GM21576 (cell line): ENCODE results near the gene PDE1C.

Source experiments
- ATAC-seq: cut with Tn5 transposase; IDR thresholded peaks from one replicate; pipeline ENCODE4 v1.9.1; 2021; ENCODE audit warnings: mild to moderate bottlenecking, moderate library complexity; ENCODE audit not compliant: unreplicated experiment

The PDE1C gene

DNA sequence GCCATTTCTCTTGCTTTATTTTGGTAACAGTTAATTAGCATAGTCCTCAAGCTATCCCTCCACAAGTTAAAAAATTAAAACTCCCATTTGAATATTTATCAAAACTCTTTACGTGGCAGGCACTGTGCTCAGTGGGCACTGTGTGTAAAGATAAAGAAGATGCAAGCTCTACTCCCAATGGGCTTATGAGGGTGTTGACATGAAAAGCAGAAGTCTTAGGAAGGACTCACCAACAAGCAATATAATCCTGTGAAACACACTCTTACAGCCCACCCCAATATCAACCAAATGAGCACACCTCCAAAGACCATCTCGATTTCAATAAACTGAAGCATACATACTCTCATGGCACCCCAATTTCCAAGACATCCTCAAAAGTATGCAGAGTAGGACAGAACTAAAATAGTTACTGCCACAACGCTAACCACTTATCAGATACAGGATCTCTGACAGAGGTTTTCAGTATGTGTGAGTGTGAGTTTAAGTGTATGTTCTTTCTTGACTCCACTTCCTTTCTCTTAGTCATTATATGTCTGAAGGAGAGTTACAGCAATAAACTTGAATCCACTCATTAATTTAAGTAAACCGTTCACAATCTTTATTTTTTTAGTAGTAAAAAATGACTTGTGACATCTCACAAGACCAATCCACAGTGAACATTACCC, 120.0 kb downstream of the PDE1C start:
- no peak for ATAC-seq

DNA sequence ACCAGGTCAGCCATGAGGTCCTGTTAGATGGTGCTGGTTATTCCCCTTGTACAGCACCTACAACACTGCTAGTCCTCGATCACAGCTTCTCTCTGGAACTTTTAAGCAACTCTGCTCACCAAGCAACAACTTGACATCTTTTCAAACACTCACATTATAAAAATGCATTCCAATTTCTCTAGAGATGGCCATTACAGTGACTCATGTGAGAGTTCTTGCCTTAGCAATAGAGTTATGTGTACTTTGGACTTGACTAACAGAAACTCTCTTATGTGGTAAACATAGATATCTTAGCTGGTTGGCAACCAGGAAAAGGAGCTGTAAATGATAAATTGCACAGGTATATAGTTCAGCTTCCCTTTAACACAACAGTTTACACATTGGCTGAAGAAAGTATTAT, 122.2 kb downstream of the PDE1C start:
- no peak for ATAC-seq

DNA sequence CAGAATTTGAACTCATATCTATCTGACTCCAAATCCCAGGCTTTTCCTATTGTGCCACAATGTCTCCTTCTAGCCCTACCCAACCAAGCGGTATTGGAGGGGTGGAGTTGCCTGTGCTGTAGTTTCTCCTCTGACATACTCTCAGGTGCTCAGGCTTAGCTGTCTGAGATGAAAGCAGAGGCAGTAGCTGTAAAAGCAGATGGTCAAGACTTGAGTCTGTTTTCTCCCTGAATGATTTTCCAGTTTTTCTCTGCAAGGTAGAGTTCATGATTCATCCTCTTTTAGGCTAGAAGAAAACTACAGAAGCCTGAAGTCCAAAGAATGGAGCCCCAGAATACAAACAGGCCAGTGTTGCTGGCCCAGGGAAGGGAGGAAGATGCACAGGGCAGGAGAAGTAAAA, 130.0 kb downstream of the PDE1C start:
- no peak for ATAC-seq

DNA sequence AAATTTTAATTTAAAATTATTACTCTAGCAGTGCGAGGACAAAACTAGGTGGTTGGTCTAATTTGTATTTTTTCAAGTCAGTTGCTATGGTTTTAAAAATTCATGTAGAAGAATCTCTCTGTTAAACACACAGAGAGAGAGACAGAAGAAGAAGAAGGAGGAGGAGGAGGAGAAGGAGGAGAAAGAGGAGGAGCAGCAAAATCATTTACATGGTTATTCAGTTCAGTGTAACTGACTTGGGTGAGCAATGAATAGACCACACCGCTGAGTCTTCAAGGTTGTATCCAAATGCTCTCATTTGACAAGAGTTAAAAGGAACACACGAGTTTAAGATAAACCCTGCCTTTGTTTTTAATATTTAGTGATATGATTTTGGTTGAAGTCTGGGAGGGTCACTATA, 131.1 kb downstream of the PDE1C start:
- ATAC-seq, result no peak

DNA sequence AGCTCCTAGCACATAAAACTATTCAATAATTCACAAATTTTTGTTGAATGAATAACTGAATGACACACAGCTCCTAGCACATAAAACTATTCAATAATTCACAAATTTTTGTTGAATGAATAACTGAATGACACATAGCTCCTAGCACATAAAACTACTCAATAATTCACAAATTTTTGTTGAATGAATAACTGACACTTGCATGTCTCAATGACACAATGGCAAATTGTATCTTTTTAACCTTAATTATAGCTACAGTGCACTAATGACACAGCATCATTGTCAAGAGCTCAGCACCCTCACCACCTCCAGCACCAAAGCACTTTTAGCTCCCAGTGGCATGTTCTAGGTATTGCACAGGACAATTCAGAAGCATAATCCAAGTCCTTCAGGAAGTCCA, 131.6 kb downstream of the PDE1C start:
- ATAC-seq, result no peak

DNA sequence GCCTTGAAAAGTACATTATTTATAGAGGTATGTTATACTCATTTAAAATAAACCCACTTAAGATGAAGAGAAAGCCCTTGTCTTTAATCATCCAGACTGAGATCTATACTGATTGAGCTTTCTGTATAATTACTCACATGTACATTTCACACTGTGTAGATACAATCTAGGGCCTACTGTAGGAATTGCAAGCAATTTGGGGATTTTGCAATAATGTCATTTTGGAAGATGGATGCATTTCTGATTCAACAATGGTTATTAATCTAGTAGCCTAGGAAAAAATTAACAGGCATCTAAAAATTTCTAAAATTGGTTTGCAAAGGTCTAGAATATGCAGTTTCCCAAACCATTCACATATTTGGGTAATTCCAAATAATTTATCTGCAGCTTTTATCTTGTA, 132.2 kb downstream of the PDE1C start:
- no peak for ATAC-seq

DNA sequence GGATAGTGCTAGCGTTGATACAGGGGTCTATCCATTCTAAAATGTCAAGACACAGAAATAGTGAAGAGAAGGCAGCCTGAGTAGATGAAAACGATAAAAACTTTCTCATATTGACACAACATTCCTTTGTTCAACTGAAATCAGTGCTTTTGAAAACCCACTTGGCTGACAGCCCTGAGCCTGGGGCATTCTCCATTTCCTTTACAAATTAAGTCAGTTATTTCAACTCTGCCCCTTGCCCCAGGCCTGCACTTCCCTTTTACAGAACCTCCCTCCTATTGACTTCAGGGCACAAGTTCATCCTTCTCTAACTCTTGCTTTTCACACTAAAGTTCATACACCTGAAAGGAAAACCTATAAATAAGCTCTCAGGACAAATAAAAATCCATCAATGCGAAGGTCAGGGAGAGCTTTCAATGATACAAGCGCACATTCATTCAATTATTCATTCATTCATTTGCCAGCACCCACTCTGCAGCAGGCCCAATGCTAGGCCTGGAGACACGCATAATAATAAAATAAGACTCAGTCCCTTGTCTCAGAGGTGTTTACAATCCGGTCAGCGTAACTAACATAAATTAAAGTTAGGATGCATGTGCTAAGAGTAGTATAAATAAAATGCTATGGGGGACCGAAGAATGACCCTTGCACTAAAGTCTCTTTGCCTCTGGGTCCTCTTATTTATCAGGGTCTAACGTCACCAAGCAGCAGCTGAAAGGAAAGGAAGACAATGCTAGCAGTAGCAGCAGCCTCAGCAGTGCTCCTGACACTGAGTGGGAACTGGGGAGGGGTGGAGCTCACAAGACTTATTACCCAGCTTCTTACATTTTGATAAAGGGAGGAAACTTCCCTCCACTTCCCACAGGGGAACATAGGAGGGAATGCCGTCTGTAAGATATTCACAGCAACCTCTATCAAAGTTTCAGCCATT, 134.8 kb downstream of the PDE1C start:
- no peak for ATAC-seq

DNA sequence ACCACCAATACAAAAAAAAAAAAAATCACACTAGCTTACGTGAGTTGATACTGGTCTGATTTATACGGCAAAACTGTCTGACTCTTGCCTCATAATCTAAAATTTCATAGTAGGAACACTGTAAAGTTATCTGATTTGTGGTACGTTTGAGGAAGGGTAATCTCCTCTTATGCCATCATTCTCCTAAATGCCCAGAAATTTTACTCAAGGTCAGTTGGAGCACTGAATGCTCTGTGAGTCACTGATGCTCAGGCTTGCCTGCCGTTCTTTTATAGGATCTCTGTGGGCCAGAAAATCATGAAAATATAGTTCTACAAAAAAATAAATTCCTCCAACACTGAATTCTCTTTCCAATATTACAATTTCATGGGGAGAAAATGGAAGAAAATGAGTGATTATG, 135.7 kb downstream of the PDE1C start:
- no peak for ATAC-seq

DNA sequence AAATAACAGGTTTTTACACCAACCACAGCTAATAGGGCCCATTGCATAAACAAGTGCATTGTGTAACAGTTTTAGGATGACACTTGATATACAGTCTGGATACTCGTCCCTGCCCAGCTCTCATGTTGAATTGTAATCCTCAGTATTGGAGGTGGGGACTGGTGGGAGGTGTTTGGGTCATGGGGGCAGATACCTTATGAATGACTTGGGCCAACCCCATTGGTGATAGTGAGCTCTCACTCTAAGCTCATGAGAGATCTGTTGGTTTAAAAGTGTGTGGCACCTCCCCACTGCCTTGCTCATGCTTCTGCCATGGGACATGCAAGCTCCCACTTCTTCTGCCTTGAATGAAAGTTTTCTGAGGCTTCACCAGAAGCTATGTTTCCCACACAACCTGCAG, 136.7 kb downstream of the PDE1C start:
- no peak for ATAC-seq

DNA sequence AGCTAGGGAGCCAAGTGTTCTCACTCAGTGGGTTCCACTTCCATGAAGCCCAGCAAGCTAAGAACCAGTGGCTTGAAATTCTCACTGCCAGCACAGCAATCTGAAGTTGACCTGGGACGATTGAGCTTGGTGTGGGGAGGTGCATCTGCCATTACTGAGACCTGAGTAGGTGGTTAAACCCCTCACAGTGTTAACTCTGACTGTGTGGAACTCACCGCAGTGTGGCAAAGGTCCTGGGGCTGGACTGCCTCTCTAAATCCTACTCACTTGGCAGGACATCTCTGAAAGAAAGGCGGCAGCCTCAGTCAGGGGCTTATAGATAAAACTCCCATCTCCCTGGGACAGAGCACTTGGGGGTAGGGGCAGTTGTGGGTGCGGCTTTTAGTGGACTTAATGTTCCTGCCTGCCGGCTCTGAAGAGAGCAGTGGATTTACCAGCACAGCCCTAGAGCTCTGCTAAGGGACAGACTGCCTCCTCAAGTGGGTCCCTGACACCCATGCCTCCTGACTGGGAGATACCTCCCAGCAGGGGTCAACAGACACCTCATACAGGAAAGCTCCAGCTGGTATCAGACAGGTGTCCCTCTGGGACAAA, 143.1 kb downstream of the PDE1C start:
- ATAC-seq, result no peak

DNA sequence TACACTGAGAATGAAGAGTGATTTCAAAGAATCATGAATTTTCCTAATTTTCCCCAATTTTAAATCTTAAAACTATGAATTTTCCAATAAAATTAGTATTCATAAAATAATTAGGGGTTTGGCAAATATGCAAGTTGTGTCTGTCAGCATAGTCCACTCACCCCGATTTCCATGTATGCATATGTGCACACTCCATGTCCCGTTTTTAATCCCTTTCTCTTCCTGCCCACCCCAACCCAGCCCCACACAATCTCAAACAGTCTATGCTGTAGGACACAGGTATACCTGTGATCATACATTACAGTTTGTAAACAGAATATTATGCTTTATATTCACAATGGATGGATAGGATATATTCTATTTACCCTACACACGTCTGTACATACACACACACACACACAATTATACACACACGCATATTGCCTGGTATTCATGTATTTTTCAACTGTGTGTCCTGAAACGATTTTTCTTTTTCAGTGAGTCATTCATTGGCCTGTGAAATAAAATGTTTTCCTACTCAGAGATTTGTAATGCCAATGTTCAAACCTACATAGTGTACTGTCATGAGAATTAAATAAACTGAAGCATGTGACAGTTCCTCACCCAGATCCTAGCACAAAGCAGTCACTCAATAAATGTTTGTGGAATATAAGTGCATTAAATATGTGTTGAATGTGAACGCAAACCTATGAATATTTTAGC, 144.3 kb downstream of the PDE1C start:
- ATAC-seq, result no peak

DNA sequence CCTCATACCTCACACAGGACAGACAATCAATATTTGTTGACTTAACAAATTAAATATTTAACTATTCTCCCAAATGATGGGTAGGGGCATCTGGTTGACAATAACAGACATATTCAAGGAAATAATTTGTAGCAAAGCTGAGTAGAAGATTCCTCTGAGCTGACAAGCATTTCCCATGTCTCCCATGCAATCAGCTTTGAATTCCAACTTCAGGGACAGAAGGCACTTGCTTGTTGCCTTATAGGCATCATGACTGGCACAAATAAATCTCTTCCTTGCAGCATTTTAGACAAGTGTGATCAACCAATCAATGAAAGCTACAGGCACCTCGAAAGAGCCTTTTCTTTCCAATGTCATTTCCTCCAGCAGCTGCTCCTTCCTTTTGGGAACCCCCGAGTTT, 146.0 kb downstream of the PDE1C start:
- ATAC-seq, result no peak

DNA sequence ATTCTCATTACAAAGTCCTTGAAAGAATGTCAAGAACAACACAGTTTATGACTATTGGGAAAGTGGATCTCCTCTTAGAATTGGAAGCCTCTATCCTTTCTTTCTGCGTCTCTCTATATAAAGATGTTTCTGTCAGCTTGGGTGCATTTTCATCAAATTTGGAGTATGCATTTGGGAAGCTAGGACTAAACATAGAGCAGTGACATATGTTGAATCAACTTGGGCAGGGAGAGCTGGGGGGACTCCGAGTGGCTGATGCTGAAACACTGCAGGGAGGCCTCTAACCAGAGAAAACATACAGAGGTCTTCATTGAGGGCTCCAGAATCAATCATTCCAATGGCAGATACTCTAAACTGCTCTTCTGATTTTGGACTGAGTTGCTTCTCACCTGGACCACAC, 147.4 kb downstream of the PDE1C start:
- ATAC-seq, result no peak

DNA sequence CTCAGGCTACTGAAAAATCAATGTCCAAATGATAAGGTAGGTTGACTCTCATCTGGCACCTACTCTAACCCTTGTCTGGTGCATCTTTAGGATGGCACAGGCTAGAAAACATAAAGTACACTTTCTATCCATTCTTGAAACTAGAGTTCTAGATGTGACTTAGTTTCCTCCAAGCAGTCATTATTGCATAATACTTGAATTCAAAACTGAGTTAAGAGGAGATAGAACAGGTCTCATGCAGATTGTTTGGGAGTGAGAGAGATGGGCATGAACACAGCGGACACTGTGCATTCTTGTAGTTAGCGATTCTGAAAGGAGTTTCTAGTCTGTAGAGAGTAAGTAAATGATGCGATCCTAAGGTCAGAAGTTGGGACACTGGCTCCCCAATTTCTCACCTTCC, 149.2 kb downstream of the PDE1C start:
- no peak for ATAC-seq

DNA sequence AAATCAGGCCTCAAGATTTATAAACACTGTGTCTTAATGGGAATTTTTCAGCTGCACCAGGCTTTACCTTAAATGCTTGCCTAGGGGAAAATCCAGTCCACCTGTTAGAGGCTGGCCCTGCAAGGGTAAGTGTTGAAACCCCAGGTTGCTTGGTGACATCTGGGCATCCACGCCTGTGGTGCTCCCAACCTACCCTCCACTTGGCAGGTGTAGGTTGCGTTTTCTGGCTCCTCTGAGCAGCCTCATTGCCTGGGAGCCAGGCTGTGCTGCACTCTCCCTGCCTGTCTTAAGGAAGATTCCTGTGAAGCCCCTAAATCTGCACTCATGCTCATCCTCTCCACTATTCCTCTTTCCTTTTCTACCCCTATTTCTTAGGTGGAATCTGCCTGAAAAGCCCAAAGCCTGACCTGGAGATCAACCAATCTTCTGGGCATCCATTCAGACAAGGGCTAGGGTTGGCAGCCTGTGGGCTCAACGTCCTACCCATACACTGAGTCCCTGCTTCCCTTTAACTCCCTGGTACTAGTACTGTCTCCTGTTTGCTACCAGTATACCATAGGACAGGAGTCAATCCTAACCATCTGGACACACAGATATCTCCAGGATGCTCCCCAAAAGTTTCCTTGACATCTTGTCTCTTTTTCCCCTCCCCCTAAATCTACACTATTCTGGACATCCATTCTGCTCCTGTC, 150.4 kb downstream of the PDE1C start:
- ATAC-seq, result no peak

DNA sequence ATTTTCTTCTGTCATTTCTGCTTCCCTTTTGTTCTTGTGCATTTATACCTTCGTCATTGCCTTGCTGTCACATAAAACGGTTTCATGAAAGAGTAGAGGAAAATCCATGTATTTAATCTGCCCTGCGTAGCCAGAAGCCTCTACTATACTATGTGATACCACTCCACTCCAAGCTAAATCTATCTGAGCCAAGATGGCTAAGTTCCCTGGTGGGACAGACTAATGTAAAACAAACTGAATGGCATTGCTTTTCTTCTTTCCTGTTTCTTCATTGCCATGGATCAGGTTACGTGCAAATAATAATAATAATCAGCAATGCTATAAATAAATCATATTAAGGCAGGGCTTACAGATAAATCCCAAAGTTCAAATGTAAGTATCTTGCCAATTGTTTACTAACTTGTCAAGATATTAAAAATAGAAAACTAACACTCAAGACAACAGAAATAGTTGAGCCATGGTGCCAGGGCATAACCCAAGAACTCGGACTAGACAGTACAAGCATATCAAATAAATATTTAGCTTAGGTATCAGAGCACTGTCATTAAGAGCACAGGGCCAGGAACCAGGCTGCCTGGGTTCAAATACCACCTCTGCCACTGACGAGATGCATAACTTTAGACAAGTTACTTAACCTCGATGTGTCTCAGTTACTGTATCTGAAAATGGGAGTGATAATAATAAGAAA, 151.4 kb downstream of the PDE1C start:
- ATAC-seq, result no peak

DNA sequence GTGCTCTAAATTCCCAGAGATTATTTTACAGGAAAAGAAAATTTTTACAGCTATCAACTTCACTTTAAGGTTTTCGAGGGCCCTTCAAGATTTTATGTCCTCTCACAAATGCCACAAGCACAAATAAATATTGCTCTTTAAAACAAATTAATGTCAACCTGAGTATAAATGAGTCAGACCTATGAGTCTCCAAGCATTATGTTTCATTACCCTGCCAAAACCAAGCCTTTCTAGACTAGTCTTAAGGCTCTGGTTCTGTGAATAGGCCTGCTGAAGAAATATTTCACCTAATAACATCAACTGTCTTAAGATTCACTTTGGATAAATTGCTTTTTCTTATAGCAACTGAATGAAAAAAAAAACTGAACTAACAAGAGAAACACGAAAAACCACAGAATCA, 153.0 kb downstream of the PDE1C start:
- ATAC-seq, result no peak

DNA sequence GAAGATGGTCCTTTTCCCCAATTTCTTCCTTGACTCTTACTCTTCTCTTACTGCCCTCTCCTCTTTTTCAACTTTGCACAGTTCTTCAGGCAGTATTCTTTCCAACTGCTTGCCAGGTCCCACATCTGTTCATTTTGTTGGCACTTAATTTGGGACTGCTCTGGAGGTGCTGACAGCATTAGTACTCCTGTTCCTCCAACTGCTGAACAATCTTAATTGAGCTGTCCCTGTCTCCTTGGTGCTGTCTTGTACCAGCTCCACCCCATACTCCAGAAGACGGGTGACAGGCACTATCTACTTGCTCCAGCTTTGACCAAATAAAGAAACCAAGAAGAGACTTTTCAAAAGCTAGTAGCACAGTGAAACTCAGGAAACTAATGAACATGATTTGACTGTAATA, 160.0 kb downstream of the PDE1C start:
- ATAC-seq, result no peak

DNA sequence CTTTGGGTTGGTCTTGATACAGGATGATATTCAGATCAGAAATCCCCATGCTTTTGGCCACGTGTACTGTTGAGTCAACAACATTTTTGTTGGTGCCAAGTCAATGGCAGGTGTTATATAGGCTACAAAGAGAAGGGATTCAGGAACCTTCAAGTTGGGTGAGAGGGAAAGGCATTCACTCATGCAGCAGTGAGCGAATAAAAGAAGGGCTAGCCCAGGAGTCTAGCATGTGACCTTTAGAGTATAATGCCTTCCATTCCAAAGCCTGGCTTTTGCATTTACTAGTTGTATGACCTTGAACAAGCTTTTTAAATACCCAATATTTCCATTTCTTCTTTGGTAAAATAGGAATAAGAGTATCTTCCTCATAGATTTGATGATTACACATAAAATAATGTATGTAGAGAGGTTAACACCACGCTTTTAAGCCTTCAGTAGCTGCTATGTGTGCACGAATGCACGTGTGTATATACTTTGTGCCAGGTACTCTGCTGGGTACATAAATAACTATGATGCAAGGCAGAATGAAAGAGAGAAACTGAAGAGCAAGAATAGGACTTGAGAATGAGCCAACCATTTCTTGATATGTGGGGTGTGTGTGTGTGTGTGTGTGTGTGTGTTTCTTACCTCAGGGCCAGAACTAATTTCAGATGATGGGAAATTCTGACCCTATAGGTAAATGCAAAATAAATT, 163.6 kb downstream of the PDE1C start:
- no peak for ATAC-seq

DNA sequence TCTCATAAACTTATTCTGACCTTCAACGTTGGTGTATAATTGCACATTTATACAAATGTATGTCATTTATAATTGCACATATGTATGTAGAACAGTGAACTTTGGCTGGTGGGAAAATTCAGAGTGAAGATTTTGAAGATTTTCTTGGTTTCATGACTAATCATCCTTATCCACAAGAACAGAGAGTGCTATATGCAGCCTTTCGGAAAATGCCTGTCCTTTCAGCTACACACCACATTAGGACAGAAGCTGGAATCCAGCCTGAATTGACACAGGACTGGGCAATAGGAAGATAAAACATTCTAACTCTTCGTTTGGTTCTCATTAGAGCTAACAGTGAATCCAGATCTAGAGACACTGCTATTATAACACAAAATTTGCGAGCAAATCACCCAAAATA, 166.2 kb downstream of the PDE1C start:
- no peak for ATAC-seq
